ENCODE results near the gene THOC1.
"Not testable (repeated sequence)": the region's sequence is repeated elsewhere in the genome, so short reads cannot be mapped to it uniquely, and the experiment has no call there.

The THOC1 gene

GRCh38 chr18:295756-296490 lies 28.1 kb upstream of the THOC1 start:
- ATAC-seq (replicated peaks; ENCODE audit: extremely low read depth, poor library complexity, severe bottlenecking), result no peak
- no peaks in the 10 kb centered on the region for H3K36me3 Mint-ChIP-seq (ENCODE audit: insufficient read depth)
- peaks cover 36% of the 10 kb centered on the region for H3K27me3 Mint-ChIP-seq
- DNase-seq (ENCODE audit: low spot score in 2 of 2), result no peak
- H3K4me1 Mint-ChIP-seq, result no peaks in the 10 kb centered on the region
- no peak overlapping the region for H3K27ac Mint-ChIP-seq (ENCODE audit: low read depth)
- H3K9me3 Mint-ChIP-seq, result no peaks in the 10 kb centered on the region
- H3K4me3 Mint-ChIP-seq, result no peak overlapping the region

DNA sequence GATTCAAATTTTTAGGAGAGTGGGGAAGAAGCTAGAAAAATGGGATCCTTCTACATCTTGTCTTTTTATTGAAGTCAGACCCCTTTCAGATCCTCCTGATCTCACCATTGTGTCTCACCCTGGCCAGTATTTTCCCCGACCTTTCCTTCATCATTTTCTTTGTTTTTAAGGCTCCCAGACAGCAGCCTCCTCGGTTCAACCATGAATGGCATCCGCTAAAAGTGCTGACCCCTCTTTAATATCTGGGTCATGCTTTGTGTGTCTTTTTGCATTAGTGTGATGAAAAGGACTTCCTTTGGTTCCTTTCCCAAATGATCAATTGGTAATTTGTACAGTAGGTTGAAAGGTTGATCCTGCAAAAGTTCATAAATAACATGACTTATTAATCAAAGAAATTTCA lies 26.7 kb upstream of the THOC1 start:
- no peaks in the 10 kb centered on the region for H3K4me1 Mint-ChIP-seq
- DNase-seq (ENCODE audit: low spot score in 2 of 2), result no peak
- no peak overlapping the region for H3K27ac Mint-ChIP-seq (ENCODE audit: low read depth)
- H3K36me3 Mint-ChIP-seq (ENCODE audit: insufficient read depth), result no peaks in the 10 kb centered on the region
- H3K4me3 Mint-ChIP-seq, result no peak overlapping the region
- peaks cover 28% of the 10 kb centered on the region for H3K27me3 Mint-ChIP-seq
- no peaks in the 10 kb centered on the region for H3K9me3 Mint-ChIP-seq
- no peak for ATAC-seq (replicated peaks; ENCODE audit: extremely low read depth, poor library complexity, severe bottlenecking)

- Mint-ChIP-seq H3K27me3 (peaks cover 28% of the 10 kb centered on the region), H3K36me3 (ENCODE audit: insufficient read depth) (no peaks in the 10 kb centered on the region), H3K9me3 (no peaks in the 10 kb centered on the region), H3K27ac (ENCODE audit: low read depth) (no peak overlapping the region), H3K4me3 (no peak overlapping the region), H3K4me1 (no peaks in the 10 kb centered on the region)
- ATAC-seq (replicated peaks; ENCODE audit: extremely low read depth, poor library complexity, severe bottlenecking) (no peak), DNase-seq (ENCODE audit: low spot score in 2 of 2) (no peak)
These were observed 25.7 kb upstream of the THOC1 start for GRCh38 chr18:293536-293935.

DNA sequence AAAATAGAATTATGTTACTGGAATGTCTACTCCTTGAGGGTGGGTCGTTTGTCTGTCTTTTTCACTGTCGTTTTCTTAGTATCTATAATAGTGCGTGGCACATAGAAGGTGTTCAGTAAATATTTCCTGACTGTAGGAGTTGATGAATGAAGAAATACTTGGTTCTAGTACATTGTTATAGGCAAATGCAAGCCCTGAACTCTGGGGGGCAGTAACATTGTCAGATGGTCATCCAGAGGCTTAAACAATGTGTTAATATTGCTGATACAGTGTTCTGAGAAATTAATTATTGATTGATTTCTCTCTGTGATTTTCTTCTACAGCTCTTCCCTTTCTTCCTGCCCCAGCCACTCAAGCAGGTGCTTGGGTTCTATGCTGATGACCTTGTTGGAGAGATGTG lies 24.4 kb upstream of the THOC1 start:
- no peaks in the 10 kb centered on the region for H3K4me1 Mint-ChIP-seq
- DNase-seq (ENCODE audit: low spot score in 2 of 2), result no peak
- no peak overlapping the region for H3K4me3 Mint-ChIP-seq
- H3K9me3 Mint-ChIP-seq, result no peaks in the 10 kb centered on the region
- H3K27me3 Mint-ChIP-seq, result peaks cover 34% of the 10 kb centered on the region
- H3K27ac Mint-ChIP-seq (ENCODE audit: low read depth), result no peak overlapping the region
- H3K36me3 Mint-ChIP-seq (ENCODE audit: insufficient read depth), result no peaks in the 10 kb centered on the region
- ATAC-seq (replicated peaks; ENCODE audit: extremely low read depth, poor library complexity, severe bottlenecking), result no peak

DNA sequence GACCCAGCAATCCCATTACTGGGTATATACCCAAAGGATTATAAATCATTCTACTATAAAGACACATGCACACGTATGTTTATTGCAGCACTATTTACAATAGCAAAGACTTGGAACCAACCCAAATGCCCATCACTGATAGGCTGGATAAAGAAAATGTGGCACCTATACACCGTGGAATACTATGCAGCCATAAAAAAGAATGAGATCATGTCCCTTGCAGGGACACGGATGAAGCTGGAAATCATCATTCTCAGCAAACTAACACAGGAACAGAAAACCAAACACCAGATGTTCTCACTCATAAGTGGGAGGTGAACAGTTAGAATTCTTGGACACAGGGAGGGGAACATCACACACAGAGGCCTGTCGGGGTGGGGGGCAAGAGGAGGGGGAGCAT lies 22.1 kb upstream of the THOC1 start:
- H3K27me3 Mint-ChIP-seq, result peaks cover 49% of the 10 kb centered on the region
- not testable (repeated sequence) for H3K36me3 Mint-ChIP-seq (ENCODE audit: insufficient read depth); ATAC-seq (replicated peaks; ENCODE audit: extremely low read depth, poor library complexity, severe bottlenecking); DNase-seq (ENCODE audit: low spot score in 2 of 2); H3K4me3 Mint-ChIP-seq; H3K4me1 Mint-ChIP-seq; H3K9me3 Mint-ChIP-seq; H3K27ac Mint-ChIP-seq (ENCODE audit: low read depth)

- H3K27ac Mint-ChIP-seq (ENCODE audit: low read depth), result no peak overlapping the region
- no peaks in the 10 kb centered on the region for H3K4me1 Mint-ChIP-seq
- peaks cover 39% of the 10 kb centered on the region for H3K27me3 Mint-ChIP-seq
- no peak overlapping the region for H3K4me3 Mint-ChIP-seq
- no peaks in the 10 kb centered on the region for H3K9me3 Mint-ChIP-seq
- ATAC-seq (replicated peaks; ENCODE audit: extremely low read depth, poor library complexity, severe bottlenecking) (no peak), DNase-seq (ENCODE audit: low spot score in 2 of 2) (no peak)
- no peaks in the 10 kb centered on the region for H3K36me3 Mint-ChIP-seq (ENCODE audit: insufficient read depth)
These were observed 21.2 kb upstream of the THOC1 start for GRCh38 chr18:289026-289425.

GRCh38 chr18:286515-287310 lies 18.9 kb upstream of the THOC1 start:
- H3K27ac Mint-ChIP-seq (ENCODE audit: low read depth), result no peak overlapping the region
- DNase-seq (ENCODE audit: low spot score in 2 of 2), result no peak
- no peaks in the 10 kb centered on the region for H3K9me3 Mint-ChIP-seq
- no peak overlapping the region for H3K4me3 Mint-ChIP-seq
- peaks cover 37% of the 10 kb centered on the region for H3K27me3 Mint-ChIP-seq
- no peaks in the 10 kb centered on the region for H3K36me3 Mint-ChIP-seq (ENCODE audit: insufficient read depth)
- H3K4me1 Mint-ChIP-seq, result no peaks in the 10 kb centered on the region
- ATAC-seq (replicated peaks; ENCODE audit: extremely low read depth, poor library complexity, severe bottlenecking), result no peak

DNA sequence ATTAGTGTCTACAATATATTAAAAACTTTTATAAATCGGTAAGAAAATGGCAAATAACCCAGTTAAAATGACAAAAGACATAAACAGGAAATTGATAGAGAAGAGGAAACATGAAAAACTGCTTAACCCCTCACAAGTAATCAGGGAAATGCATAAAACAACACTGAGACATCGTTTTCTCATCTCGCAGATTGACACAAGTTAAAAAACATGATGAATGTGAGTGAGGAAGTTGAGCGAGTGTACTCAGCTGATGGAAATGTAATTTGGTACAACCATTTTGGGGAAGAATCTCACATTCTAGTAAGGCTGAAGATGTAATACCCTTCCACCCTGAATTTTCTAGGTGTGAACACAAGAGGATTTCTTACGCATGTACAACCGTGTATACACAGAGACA lies 18.0 kb upstream of the THOC1 start:
- H3K4me1 Mint-ChIP-seq, result no peaks in the 10 kb centered on the region
- no peaks in the 10 kb centered on the region for H3K9me3 Mint-ChIP-seq
- peaks cover 46% of the 10 kb centered on the region for H3K27me3 Mint-ChIP-seq
- no peak overlapping the region for H3K27ac Mint-ChIP-seq (ENCODE audit: low read depth)
- no peak for DNase-seq (ENCODE audit: low spot score in 2 of 2)
- H3K4me3 Mint-ChIP-seq, result no peak overlapping the region
- H3K36me3 Mint-ChIP-seq (ENCODE audit: insufficient read depth), result no peaks in the 10 kb centered on the region
- no peak for ATAC-seq (replicated peaks; ENCODE audit: extremely low read depth, poor library complexity, severe bottlenecking)

GRCh38 chr18:275486-275885 lies 7.6 kb upstream of the THOC1 start:
- Mint-ChIP-seq H3K27ac (ENCODE audit: low read depth) (no peak overlapping the region), H3K4me1 (no peaks in the 10 kb centered on the region), H3K4me3 (no peak overlapping the region), H3K27me3 (peaks cover 29% of the 10 kb centered on the region), H3K36me3 (ENCODE audit: insufficient read depth) (no peaks in the 10 kb centered on the region), H3K9me3 (no peaks in the 10 kb centered on the region)
- DNase-seq (ENCODE audit: low spot score in 2 of 2) (no peak), ATAC-seq (replicated peaks; ENCODE audit: extremely low read depth, poor library complexity, severe bottlenecking) (no peak)

DNA sequence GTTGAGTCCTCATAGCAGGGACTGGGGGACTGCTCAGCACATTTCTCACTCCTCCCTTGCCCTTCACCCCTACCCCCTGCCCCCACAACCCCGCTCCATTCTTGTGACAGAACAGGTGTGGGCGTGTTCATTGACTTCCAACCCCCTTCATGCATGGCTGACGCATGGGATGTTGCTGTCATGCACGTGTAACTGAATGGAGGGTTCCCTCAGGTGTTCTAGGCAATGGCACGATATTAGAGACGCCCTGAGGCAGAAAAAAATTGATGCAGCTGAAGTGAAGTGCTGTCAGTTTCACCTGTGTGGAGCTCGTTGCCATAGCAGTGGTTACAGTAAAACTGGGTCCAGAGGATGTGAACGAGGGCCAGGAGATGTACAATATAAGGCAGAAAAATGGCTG lies 6.5 kb upstream of the THOC1 start:
- DNase-seq (ENCODE audit: low spot score in 2 of 2) (no peak), ATAC-seq (replicated peaks; ENCODE audit: extremely low read depth, poor library complexity, severe bottlenecking) (no peak)
- Mint-ChIP-seq H3K4me1 (peaks cover 5% of the 10 kb centered on the region), H3K27ac (ENCODE audit: low read depth) (no peak overlapping the region), H3K36me3 (ENCODE audit: insufficient read depth) (no peaks in the 10 kb centered on the region), H3K9me3 (no peaks in the 10 kb centered on the region), H3K27me3 (peaks cover 24% of the 10 kb centered on the region), H3K4me3 (no peak overlapping the region)

- H3K36me3 Mint-ChIP-seq (ENCODE audit: insufficient read depth), result peaks cover 2% of the 10 kb centered on the region
- ATAC-seq (replicated peaks; ENCODE audit: extremely low read depth, poor library complexity, severe bottlenecking) (no peak), DNase-seq (ENCODE audit: low spot score in 2 of 2) (no peak)
- H3K27ac Mint-ChIP-seq (ENCODE audit: low read depth), result no peak overlapping the region
- H3K4me3 Mint-ChIP-seq, result no peak overlapping the region
- peaks cover 8% of the 10 kb centered on the region for H3K4me1 Mint-ChIP-seq
- H3K27me3 Mint-ChIP-seq, result peaks cover 24% of the 10 kb centered on the region
- no peaks in the 10 kb centered on the region for H3K9me3 Mint-ChIP-seq
These were observed 5.7 kb upstream of the THOC1 start for GRCh38 chr18:273525-273924.

- H3K4me1 Mint-ChIP-seq, result peaks cover 16% of the 10 kb centered on the region
- no peak overlapping the region for H3K27ac Mint-ChIP-seq (ENCODE audit: low read depth)
- DNase-seq (ENCODE audit: low spot score in 2 of 2), result no peak
- peaks cover 11% of the 10 kb centered on the region for H3K36me3 Mint-ChIP-seq (ENCODE audit: insufficient read depth)
- H3K4me3 Mint-ChIP-seq, result no peak overlapping the region
- no peak for ATAC-seq (replicated peaks; ENCODE audit: extremely low read depth, poor library complexity, severe bottlenecking)
- no peaks in the 10 kb centered on the region for H3K9me3 Mint-ChIP-seq
- H3K27me3 Mint-ChIP-seq, result peaks cover 19% of the 10 kb centered on the region
These were observed 4.8 kb upstream of the THOC1 start for GRCh38 chr18:272650-273049.

- H3K27me3 Mint-ChIP-seq, result no peaks in the 10 kb centered on the region
- peaks cover 15% of the 10 kb centered on the region for H3K36me3 Mint-ChIP-seq (ENCODE audit: insufficient read depth)
- DNase-seq (ENCODE audit: low spot score in 2 of 2) (no peak), ATAC-seq (replicated peaks; ENCODE audit: extremely low read depth, poor library complexity, severe bottlenecking) (no peak)
- H3K9me3 Mint-ChIP-seq, result no peaks in the 10 kb centered on the region
- no peak overlapping the region for H3K27ac Mint-ChIP-seq (ENCODE audit: low read depth)
- peak overlapping the region; percentile 100 for H3K4me3 Mint-ChIP-seq
- peaks cover 33% of the 10 kb centered on the region for H3K4me1 Mint-ChIP-seq
These were observed 1.7 kb upstream of the THOC1 start for GRCh38 chr18:269480-270095.
